ENCODE data around the gene SLC35F4.
"Not testable (repeated sequence)": the region's sequence is repeated elsewhere in the genome, so short reads cannot be mapped to it uniquely, and the experiment has no call there.

The SLC35F4 gene

DNA sequence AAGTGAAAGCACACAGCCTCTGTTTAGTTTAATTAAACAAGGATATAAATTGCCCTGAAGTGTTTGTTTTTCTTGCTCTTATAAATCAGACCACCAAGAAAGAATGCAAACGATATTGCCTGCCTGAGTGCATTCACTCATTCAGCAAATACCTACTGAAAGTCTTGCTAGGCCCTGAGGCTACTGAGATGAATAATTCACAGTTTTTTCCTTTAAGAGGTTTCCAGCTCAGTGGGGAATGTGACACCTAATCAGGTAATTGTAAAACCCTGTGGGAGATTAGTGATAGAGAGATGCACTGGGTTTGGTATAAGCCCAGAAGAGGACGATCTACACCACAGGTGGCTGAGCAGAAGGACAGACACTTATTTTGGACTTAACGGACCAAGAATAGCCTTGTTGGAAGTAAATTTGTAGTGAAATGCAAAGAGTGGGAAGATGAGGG is 151.4 kb downstream of the SLC35F4 start:
- DNase-seq = peak; percentile 32

GRCh38 chr14:57712698-57713097 is 153.2 kb downstream of the SLC35F4 start:
- DNase-seq = no peak

DNA sequence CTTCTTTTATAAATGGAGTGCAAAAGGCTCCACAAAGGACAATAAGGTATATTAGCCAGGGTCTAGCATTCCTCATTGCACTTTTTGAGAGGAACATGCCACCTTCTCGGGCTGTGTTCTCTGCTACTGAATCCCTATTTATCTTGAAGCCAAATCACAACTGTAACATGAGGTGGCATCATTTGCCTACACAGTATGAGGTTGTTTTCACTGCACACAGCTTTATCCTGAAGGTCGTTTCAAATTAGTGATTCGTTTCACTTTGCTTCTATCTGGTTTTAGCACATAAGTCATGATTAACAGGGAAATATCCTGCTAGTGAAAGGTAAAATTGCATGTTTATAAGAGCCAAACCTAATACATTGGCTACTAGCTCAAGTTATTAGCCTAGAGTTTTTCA is 153.8 kb downstream of the SLC35F4 start:
- DNase-seq = no peak

- DNase-seq = no peak
Measured at GRCh38 chr14:57709909-57710308, 156.0 kb downstream of the SLC35F4 start.

DNA sequence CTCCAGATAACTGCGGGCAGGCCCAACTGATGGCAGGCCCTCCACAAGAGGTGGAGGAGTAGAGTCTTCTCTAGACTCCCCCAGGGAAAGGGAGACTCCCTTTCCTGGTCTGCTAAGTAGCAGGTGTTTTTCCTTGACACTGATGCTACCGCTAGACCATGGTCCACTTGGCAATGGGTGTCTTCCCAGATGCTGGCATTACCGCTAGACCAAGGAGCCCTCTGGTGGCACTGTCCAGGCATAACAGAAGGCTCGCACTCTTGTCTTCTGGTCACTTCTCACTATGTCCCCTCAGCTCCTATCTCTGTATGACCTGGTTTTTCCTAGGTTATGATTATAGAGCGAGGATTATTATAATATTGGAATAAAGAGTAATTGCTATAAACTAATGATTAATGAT is 156.8 kb downstream of the SLC35F4 start:
- DNase-seq = not testable (repeated sequence)

DNA sequence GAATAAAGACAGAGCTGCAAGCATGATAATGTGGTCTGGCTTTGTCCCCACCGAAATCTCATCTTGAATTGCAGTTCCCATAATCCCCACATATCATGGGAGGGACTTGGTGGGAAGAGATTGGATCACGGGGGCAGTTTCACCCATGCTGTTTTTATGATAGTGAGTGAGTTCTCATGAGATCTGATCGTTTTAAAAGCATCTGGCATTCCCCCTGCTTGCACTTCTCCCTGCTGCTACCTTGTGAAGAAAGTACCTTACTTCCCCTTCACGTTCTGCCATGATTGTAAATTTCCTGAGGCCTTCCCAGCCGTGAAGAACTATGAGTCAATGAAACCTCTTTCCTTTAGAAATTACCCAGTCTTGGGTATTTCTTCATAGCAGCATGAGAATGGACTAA is 158.7 kb downstream of the SLC35F4 start:
- no peak for DNase-seq

DNA sequence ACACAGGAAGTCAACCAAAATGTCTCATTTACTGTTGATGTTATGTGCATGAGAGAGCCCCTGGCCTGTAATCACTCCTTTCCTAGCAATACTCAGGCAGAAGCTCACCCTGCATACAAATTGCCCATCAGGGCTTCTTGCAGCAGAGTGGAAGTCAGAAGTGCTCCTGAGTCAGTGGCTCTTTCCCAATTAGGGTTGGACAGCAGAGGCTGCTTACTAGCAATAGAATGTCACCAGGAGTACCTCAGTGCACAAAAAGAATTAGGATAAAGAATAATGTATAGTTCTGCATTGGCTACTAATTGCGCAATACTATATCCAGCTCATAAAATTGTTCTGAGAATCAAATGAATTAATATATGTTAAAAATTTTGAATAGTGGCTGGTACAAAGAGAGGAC is 161.1 kb downstream of the SLC35F4 start:
- no peak for DNase-seq

GRCh38 chr14:57699947-57700346 is 165.9 kb downstream of the SLC35F4 start:
- DNase-seq = no peak

- peak; percentile 3 for DNase-seq
Measured at GRCh38 chr14:57692671-57693070, 173.2 kb downstream of the SLC35F4 start.

- DNase-seq = peak; percentile 54
Measured at GRCh38 chr14:57687416-57687815, 178.5 kb downstream of the SLC35F4 start.

DNA sequence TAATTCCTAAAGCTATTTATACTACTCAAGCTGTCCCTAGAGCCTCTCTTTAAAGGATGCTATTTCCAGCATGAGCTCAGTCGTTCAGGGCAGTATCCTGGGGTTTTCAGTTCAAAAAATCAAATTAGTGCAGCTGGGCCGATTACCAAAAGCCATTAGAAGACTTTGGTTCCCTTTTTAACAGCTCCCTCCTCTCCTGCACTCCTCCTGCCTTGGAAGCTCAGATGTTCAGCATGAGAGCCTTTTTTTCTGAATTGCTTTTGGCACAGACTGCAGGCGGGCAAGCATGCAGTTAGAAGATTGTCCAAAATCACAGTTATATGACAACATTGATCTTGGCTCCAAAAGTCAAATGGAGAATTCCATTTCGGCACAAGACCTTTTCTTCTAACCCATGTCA is 179.6 kb downstream of the SLC35F4 start:
- no peak for DNase-seq

GRCh38 chr14:57671021-57671420 is 194.9 kb downstream of the SLC35F4 start:
- DNase-seq = no peak

GRCh38 chr14:57660208-57660607 is 205.7 kb downstream of the SLC35F4 start:
- DNase-seq = no peak

DNA sequence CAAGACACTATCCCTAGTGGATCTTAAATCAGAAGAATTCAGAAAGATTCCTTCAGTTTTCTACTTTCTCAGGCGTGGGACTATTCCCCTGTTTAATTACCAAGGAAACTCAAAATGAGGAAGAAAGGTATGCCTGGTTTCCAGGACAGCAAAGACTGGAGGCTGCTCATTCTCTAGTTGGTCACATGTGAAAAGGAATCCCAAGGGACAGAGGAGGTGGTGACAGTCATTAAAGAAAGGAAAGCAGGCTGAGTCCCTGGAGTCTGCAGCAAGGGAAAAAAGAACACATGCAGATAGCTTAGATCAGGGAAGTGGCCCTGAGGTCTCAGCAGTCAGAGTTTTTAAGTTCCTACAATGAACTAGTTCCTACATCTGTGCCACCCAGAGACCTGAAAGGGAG is 206.8 kb downstream of the SLC35F4 start:
- DNase-seq = no peak

GRCh38 chr14:57657487-57657886 is 208.4 kb downstream of the SLC35F4 start:
- DNase-seq = no peak

DNA sequence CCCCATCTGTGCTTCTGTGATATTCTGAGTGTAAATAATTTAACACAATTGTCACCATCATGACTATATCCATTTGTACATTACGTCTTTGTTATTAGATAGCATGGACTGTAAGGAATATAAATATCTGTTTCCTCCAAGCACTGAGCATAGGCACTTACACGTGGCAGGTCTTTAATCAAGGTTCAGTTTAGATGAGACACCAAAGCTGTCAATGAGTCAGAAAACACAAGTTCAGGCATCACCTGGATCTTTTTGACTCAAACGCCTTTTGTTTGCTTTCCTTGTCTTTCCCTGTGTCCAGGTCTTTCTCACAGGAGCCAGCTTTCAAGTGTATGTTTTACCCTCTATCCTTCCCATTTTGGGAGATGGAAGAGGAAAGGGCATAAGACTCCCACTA is 209.0 kb downstream of the SLC35F4 start:
- no peak for DNase-seq

- no peak for DNase-seq
Measured at GRCh38 chr14:57652769-57653168, 213.1 kb downstream of the SLC35F4 start.

GRCh38 chr14:57641776-57642175 is 224.1 kb downstream of the SLC35F4 start:
- DNase-seq = no peak

GRCh38 chr14:57640036-57640435 is 225.9 kb downstream of the SLC35F4 start:
- no peak for DNase-seq

DNA sequence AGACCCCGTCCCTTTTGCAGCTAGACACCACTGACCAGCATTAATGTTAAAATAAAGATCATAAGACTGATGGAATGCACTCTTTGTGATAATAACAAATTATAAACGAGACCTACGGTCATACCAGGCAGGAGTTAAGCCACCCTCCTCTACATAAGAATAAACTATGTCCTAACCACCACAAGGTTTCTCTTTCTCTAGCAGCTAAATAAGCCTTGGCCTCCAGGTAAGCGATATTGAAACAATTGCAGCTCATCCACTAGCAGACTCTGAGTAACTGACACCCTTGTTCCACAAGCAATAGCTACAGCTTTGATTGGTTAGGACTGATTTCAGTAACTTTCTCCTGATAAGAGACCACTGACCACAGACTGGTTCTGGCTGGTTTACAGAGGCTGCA is 228.0 kb downstream of the SLC35F4 start:
- DNase-seq = no peak

DNA sequence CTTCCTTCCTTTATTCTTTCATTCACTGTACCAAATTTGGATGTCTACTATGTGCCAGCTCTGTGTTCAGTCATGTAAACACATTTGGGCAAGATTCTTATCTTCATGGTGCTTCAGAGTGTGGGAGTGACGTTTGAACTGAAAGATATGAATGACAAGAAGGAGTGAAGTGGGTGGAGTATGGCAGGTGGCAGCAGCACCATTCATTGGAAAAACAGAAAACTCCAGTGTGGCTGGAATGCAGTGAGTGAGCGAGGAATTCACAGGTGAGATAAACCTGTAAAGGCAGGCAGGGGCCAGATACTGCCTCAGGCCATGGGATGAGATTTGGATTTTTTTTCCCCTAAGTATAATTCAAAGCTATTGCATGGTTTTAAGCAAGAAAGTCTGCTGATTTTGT is 231.6 kb downstream of the SLC35F4 start:
- DNase-seq = no peak

GRCh38 chr14:57632649-57633048 is 233.2 kb downstream of the SLC35F4 start:
- DNase-seq = no peak

DNA sequence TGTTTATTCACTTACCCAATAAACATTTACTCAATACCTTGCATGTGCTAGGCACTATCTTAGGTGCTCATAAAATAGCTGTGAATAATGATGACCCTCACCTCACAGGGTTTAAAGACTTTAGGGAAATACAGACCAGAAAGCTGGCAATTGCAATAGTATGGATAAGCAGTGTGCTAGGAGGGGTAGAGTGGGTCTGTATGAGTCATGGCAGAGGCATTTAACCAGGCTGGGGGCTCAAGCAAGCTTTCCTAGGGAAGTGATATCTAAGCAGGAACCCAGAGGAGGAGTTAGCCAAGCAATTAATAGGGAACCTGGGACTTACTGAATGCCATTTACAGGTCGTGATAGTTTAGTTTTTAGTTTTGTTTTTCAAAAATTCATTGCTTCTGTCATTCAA is 248.4 kb downstream of the SLC35F4 start:
- DNase-seq = no peak

GRCh38 chr14:57612946-57613345 is 252.9 kb downstream of the SLC35F4 start:
- DNase-seq = no peak

- no peak for DNase-seq
Measured at GRCh38 chr14:57611555-57612075, 254.3 kb downstream of the SLC35F4 start.

DNA sequence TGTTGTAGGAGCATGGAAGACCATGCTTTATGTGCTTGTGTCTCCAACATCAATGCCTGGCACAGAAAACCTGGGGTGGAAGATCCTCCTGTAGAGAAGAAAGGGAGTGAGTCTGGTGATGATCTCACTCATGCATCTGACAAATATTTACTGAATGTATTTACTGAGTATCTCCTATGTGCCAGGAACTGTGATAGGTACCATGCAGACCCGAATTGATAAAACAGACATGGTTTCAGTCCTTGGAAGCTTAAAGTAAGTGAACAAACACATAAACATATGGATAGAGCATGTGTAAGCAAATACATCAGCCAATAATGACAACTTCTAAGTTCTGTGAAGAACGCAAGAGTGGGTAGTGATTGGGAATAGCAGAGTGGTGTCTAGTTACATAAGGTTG is 255.3 kb downstream of the SLC35F4 start:
- no peak for DNase-seq
